K562 (cell line): ENCODE results near the gene EFCAB5. TPM values are rescaled to one million over a fixed set of nuclear protein-coding genes. Genes with fewer than 3 reads are reported as not detected.

Experiments
- ATAC-seq: fragments of 200-7000 bp; cut with Tn5 transposase; 3 replicates; pipeline ENCODE4 v1.9.1; 2020; ENCODE audit warnings: moderate library complexity
- BruUV-seq: library from RNA; stranded (reverse); fragments of 400-500 nt; replicated peaks from 2 replicates; lab custom pipeline; 2021; lab: Mats Ljungman, UMichigan
- CTCF ChIA-PET: fragments of 300-600 bp; formaldehyde crosslinking; extraction: SDS; loops from one replicate; lab custom pipeline; 2021; ENCODE audit warnings: low intra/inter-chr PET ratio; lab: Yijun Ruan, JAX
- POLR2A ChIA-PET: fragments of 300-600, 350-650 bp; sonication (Branson Sonifier 250); formaldehyde crosslinking; extraction: SDS; loops from one replicate; lab custom pipeline; 2021; ENCODE audit warnings: antibody characterized with exemption, inconsistent platforms; lab: Yijun Ruan, JAX
- DNase-seq, 4 experiments: peaks; one replicate each; pipeline versions ENCODE4 v3.0.0 to v3.0.0-alpha.2; 2011 to 2018; ENCODE audit warnings: low spot score in 3 of 4, mixed read lengths in 3 of 4; ENCODE audit errors: extremely low read depth in 1 of 4
- FAIRE-seq: peaks from 2 replicates; lab custom pipeline; 2011; peaks lifted over from hg19 to GRCh38; lab: Jason Lieb, UNC
- H2AFZ ChIP-seq: 2 replicates; pipeline ENCODE4 v1.6.0; 2011; ENCODE audit warnings: low read depth, low read length, control low read depth, inconsistent platforms
- H3K27ac ChIP-seq: fragments of 200-600 bp; 3 replicates; pipeline ENCODE4 v1.8.0; 2011; ENCODE audit warnings: low read depth, mild to moderate bottlenecking, control low read depth, inconsistent platforms, low read length, moderate library complexity, mixed read lengths; ENCODE audit errors: extremely low read depth
- H3K27me3 ChIP-seq, 2 experiments: fragments of 300-600 bp in 1 of 2; 2 replicates in 1 of 2; 3 replicates in 1 of 2; pipeline versions ENCODE4 v1.6.0 to v1.8.0; 2011; ENCODE audit warnings: inconsistent platforms in 2 of 2, low read length in 2 of 2, mild to moderate bottlenecking in 1 of 2, mixed read lengths in 1 of 2, moderate library complexity in 1 of 2; ENCODE audit not compliant: control insufficient read depth in 2 of 2, insufficient read depth in 2 of 2
- H3K36me3 ChIP-seq: fragments of 300-600 bp; 3 replicates; pipeline ENCODE4 v1.8.0; 2011; ENCODE audit warnings: mild to moderate bottlenecking, low read length, inconsistent platforms; ENCODE audit not compliant: control insufficient read depth, insufficient read depth
- H3K4me1 ChIP-seq, 2 experiments: fragments of 200-600 bp in 1 of 2; replicated peaks in 1 of 2; 2 replicates in 1 of 2; 3 replicates in 1 of 2; pipeline versions ENCODE4 v1.5.1 to v1.8.0; 2011; ENCODE audit warnings: inconsistent platforms in 2 of 2, low read length in 2 of 2, mild to moderate bottlenecking in 1 of 2, mixed read lengths in 1 of 2, moderate library complexity in 1 of 2; ENCODE audit not compliant: control insufficient read depth in 2 of 2, insufficient read depth in 2 of 2
- H3K4me2 ChIP-seq: 2 replicates; pipeline ENCODE4 v1.6.1; 2011; ENCODE audit warnings: low read length, control low read depth, inconsistent platforms, mixed read lengths; ENCODE audit not compliant: insufficient read depth
- H3K4me3 ChIP-seq: fragments of 200-600 bp; sonication (generic), shearing (Covaris generic); 2 replicates; pipeline ENCODE4 v1.5.1; 2016; ENCODE audit warnings: control low read depth, inconsistent platforms
- H3K79me2 ChIP-seq: fragments of 200-600 bp; 3 replicates; pipeline ENCODE4 v1.8.0; 2011; ENCODE audit warnings: low read length, inconsistent platforms; ENCODE audit not compliant: control insufficient read depth, insufficient read depth
- H3K9ac ChIP-seq, 2 experiments: 2 replicates each; pipeline versions ENCODE4 v1.6.0 to v1.6.1; 2011; ENCODE audit warnings: low read depth in 2 of 2, low read length in 2 of 2, control low read depth in 1 of 2, inconsistent platforms in 1 of 2, mild to moderate bottlenecking in 1 of 2, mixed read lengths in 1 of 2; ENCODE audit not compliant: insufficient read depth in 1 of 2
- H3K9me1 ChIP-seq: one replicate; pipeline ENCODE4 v1.6.0; 2011; ENCODE audit warnings: inconsistent platforms, mild to moderate bottlenecking, low read length, moderate library complexity; ENCODE audit not compliant: control insufficient read depth, insufficient read depth
- H3K9me3 ChIP-seq: replicated peaks from 2 replicates; pipeline ENCODE4 v1.5.1; 2011; ENCODE audit warnings: low read depth, low read length, inconsistent platforms; ENCODE audit not compliant: control insufficient read depth, insufficient read depth
- H4K20me1 ChIP-seq: replicated peaks from 2 replicates; pipeline ENCODE4 v1.6.1; 2011; ENCODE audit warnings: low read length, inconsistent platforms, mixed read lengths; ENCODE audit not compliant: control insufficient read depth, insufficient read depth
- WGBS: fragments of 100-300 bp; shearing (Covaris generic); methylation state at CpG from one replicate; pipeline ENCODE4 v1.1.6; 2016; ENCODE audit warnings: low coverage, mixed read lengths; ENCODE audit not compliant: insufficient coverage; ENCODE audit errors: missing lambda C conversion rate; 5-methylcytosine and 5-hydroxymethylcytosine counted together
- in situ Hi-C: fragments of 300-500 bp; cut with MboI; formaldehyde crosslinking; loops from 4 replicates; pipeline ENCODE4 v1.15.0; 2018; ENCODE audit warnings: inconsistent platforms, mixed read lengths
- intact Hi-C: fragments of 100-400 bp; cut with micrococcal nuclease; formaldehyde crosslinking; loops from 2 replicates; pipeline ENCODE4 v1.14.2; 2022
- polyA plus RNA-seq, 8 experiments: library from polyadenylated mRNA; depleted of rRNA in 4 of 8; stranded (reverse) in 5 of 8; unstranded in 3 of 8; fragments of >200 nt; fragmentation: Nextera tagmentation in 2 of 8; fragmentation: Illumina TruSeq in 1 of 8; extraction: Ambion mirVana in 2 of 8; extraction: Trizol in 1 of 8; gene quantifications; 2 replicates each; pipeline versions ENCODE4 v1.2.1 to v1.2.3, GENCODE V29; 2011 to 2014; ENCODE audit warnings: inconsistent platforms in 1 of 8, missing spikeins in 1 of 8
- total RNA-seq, 7 experiments: library from RNA; depleted of rRNA in 6 of 7; stranded (reverse); fragments of >200 nt in 6 of 7; fragmentation: Illumina TruSeq in 2 of 7; extraction: Trizol in 2 of 7; gene quantifications; 2 replicates each; pipeline versions ENCODE4 v1.2.1 to v1.2.3, GENCODE V29; 2011 to 2021; ENCODE audit warnings: low replicate concordance in 1 of 7
- TF ChIP-seq, protein P1 (sequence below): fragments of 250-450 bp; sonication (Bioruptor Pico); IDR thresholded peaks from 2 replicates; pipeline ENCODE4 v1.5.0; 2021
- TF ChIP-seq, protein P2 (sequence below): fragments of 450-650 bp; formaldehyde crosslinking; IDR thresholded peaks from 2 replicates; pipeline ENCODE4 v1.4.0; 2020; ENCODE audit warnings: mild to moderate bottlenecking, mixed read lengths

The EFCAB5 gene
- total and polyA plus RNA-seq, 9 of the 15 experiments (the other 6 are each of a cell fraction or from before 2014, with no cell fraction given) = 0.06 to 0.11 TPM; not detected in 7

DNA sequence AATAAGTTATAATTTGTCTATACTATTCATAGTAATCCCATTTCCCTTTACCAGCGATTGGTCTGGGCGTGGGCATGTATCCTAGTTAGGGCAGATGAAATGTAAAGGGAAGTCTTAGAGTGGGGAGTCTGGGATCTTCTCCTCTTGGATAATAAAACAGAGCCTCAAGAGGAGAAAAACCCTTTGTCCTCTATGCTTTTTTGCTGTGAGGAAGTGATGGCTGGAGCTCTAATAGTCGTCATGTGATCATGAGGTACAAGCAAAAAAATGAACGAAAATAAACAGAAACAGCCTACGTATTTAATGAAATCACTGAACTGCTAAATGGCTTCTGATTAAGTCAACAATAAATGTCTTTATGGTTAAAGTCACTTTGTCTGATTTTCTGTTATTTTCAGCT, 26.8 kb downstream of the EFCAB5 start:
- intact Hi-C loops = no loop called here
- no TSS peak for BruUV-seq
- Histone ChIP-seq H3K4me3 (no peak overlapping the region), H4K20me1 (no peaks in the 10 kb centered on the region), H3K9ac (no peak overlapping the region), H3K9me1 (no peaks in the 10 kb centered on the region), H3K79me2 (no peaks in the 10 kb centered on the region), H3K36me3 (no peaks in the 10 kb centered on the region), H3K4me2 (no peak overlapping the region), H2AFZ (no peak overlapping the region), H3K9me3 (no peaks in the 10 kb centered on the region), H3K27ac (no peak overlapping the region), H3K4me1 (peaks cover 0 to 4% of the 10 kb centered on the region in 2 experiments; a peak in 1 of 5 replicates), H3K27me3 (peaks cover 2 to 11% of the 10 kb centered on the region in 2 experiments; a peak in 2 of 5 replicates)
- no peak for ATAC-seq
- no peak for DNase-seq
- TF ChIP-seq, protein P1, sequence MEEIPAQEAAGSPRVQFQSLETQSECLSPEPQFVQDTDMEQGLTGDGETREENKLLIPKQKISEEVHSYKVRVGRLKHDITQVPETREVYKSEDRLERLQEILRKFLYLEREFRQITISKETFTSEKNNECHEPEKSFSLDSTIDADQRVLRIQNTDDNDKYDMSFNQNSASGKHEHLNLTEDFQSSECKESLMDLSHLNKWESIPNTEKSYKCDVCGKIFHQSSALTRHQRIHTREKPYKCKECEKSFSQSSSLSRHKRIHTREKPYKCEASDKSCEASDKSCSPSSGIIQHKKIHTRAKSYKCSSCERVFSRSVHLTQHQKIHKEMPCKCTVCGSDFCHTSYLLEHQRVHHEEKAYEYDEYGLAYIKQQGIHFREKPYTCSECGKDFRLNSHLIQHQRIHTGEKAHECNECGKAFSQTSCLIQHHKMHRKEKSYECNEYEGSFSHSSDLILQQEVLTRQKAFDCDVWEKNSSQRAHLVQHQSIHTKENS (CRISPR knock-in tag) = no peak
- TF ChIP-seq, protein P2, sequence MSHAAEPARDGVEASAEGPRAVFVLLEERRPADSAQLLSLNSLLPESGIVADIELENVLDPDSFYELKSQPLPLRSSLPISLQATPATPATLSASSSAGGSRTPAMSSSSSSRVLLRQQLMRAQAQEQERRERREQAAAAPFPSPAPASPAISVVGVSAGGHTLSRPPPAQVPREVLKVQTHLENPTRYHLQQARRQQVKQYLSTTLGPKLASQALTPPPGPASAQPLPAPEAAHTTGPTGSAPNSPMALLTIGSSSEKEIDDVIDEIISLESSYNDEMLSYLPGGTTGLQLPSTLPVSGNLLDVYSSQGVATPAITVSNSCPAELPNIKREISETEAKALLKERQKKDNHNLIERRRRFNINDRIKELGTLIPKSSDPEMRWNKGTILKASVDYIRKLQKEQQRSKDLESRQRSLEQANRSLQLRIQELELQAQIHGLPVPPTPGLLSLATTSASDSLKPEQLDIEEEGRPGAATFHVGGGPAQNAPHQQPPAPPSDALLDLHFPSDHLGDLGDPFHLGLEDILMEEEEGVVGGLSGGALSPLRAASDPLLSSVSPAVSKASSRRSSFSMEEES = peak; percentile 36
- no peak for FAIRE-seq
- in situ Hi-C loops = no loop called here
- 0% methylated on average over 5 of the region's 5 CpGs for WGBS
- CTCF ChIA-PET = interaction anchor here (0.5 kb wide), 1 partner anchor 36 kb away, joined by 7 read pairs; no protein-coding TSS in a partner anchor
- POLR2A ChIA-PET = no interaction called here
